ENCODE results near the gene SLC50A1. TPM values are rescaled to one million over a fixed set of nuclear protein-coding genes. Genes with fewer than 3 reads are reported as not detected.
A peak's percentile ranks its signal among the peaks of the same experiment; 100 is the strongest.

Gene SLC50A1
- total RNA-seq, 2 donors from 2014 or later = 25.1 to 29.8 TPM

DNA sequence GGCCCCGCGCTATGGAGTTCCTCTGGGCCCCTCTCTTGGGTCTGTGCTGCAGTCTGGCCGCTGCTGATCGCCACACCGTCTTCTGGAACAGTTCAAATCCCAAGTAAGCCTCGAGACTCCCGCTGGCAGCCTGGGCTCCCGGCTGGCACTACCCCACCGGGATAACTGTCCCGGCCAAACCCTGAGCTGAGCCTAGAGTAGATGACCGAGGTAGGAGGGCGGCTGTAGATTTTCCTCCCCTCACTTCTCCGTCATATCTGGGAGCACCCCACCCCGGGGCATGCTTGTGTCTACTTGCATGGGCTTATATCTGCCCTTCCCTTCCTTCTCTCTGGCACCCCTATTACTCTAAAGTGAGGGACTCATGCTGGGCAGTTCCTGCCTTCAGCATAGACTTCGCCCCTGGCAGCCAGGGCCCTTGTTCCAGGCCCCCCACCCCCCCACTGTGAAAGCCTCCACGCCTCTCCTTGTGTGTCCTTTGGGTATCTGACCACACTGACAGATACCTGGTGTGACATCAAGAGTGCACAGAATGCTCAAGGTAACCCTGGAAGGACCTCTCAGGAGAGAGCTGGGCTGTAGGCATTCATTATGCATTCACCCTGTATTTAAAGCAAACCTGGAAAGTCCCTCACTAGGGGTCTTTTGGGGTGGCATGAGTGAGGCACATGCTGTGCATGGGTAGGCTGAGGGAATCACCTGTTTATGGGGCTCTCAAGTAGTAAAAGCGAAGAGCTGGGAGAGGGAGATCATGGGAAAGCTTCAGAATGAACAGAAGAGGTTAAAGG lies 7.5 kb upstream of the SLC50A1 start:
- Histone ChIP-seq H3K9ac (ENCODE audit: extremely low read depth, low read length, poor library complexity, severe bottlenecking) (no peak overlapping the region), H3K27me3 (ENCODE audit: control insufficient read depth, insufficient read depth, low read length, poor library complexity, severe bottlenecking) (peaks cover 65% of the 10 kb centered on the region), H3K36me3 (ENCODE audit: control insufficient read depth, insufficient read depth, low read length) (no peaks in the 10 kb centered on the region), H3K4me3 (ENCODE audit: low read length) (peak overlapping the region; percentile 78), H3K27ac (ENCODE audit: low read depth, low read length) (no peak overlapping the region), H3K9me3 (ENCODE audit: control insufficient read depth, low read length) (no peaks in the 10 kb centered on the region), H3K4me1 (ENCODE audit: control insufficient read depth, insufficient read depth, low read length) (peaks cover 17% of the 10 kb centered on the region)
- Mint-ChIP-seq H3K9me3 (no peaks in the 10 kb centered on the region), H3K27ac (no peak overlapping the region), H3K36me3 (ENCODE audit: low read depth) (peaks cover 6% of the 10 kb centered on the region), H3K4me3 (peak overlapping the region; percentile 50), H3K4me1 (peaks cover 36% of the 10 kb centered on the region), H3K27me3 (ENCODE audit: insufficient read depth) (peaks cover 84% of the 10 kb centered on the region)
- TF ChIP-seq, protein P1, sequence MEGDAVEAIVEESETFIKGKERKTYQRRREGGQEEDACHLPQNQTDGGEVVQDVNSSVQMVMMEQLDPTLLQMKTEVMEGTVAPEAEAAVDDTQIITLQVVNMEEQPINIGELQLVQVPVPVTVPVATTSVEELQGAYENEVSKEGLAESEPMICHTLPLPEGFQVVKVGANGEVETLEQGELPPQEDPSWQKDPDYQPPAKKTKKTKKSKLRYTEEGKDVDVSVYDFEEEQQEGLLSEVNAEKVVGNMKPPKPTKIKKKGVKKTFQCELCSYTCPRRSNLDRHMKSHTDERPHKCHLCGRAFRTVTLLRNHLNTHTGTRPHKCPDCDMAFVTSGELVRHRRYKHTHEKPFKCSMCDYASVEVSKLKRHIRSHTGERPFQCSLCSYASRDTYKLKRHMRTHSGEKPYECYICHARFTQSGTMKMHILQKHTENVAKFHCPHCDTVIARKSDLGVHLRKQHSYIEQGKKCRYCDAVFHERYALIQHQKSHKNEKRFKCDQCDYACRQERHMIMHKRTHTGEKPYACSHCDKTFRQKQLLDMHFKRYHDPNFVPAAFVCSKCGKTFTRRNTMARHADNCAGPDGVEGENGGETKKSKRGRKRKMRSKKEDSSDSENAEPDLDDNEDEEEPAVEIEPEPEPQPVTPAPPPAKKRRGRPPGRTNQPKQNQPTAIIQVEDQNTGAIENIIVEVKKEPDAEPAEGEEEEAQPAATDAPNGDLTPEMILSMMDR (conservative IDR thresholded peaks at IDR 0.05) = no peak
- DNase-seq = peak; percentile 81
- 6 to 10% methylated on average over 12 to 17 of the region's 17 CpGs for WGBS, 2 experiments (ENCODE audit: insufficient coverage in 1 of 2, insufficient read length in 1 of 2)

- H3K9ac ChIP-seq (ENCODE audit: extremely low read depth, low read length, poor library complexity, severe bottlenecking) = no peak overlapping the region
- peak overlapping the region; percentile 89 for H3K27ac Mint-ChIP-seq
- H3K27ac ChIP-seq (ENCODE audit: low read depth, low read length) = no peak overlapping the region
- H3K4me1 ChIP-seq (ENCODE audit: control insufficient read depth, insufficient read depth, low read length) = peaks cover 17% of the 10 kb centered on the region
- 24 to 50% methylated on average over 3 to 13 of the region's 14 CpGs for WGBS, 2 experiments (ENCODE audit: insufficient coverage in 1 of 2, insufficient read length in 1 of 2)
- no peak overlapping the region for H3K4me3 ChIP-seq (ENCODE audit: low read length)
- peaks cover 7% of the 10 kb centered on the region for H3K36me3 Mint-ChIP-seq (ENCODE audit: low read depth)
- no peaks in the 10 kb centered on the region for H3K36me3 ChIP-seq (ENCODE audit: control insufficient read depth, insufficient read depth, low read length)
- peaks cover 36% of the 10 kb centered on the region for H3K4me1 Mint-ChIP-seq
- no peaks in the 10 kb centered on the region for H3K9me3 Mint-ChIP-seq
- DNase-seq = peak; percentile 68
- peaks cover 58% of the 10 kb centered on the region for H3K27me3 ChIP-seq (ENCODE audit: control insufficient read depth, insufficient read depth, low read length, poor library complexity, severe bottlenecking)
- peaks cover 78% of the 10 kb centered on the region for H3K27me3 Mint-ChIP-seq (ENCODE audit: insufficient read depth)
- H3K9me3 ChIP-seq (ENCODE audit: control insufficient read depth, low read length) = no peaks in the 10 kb centered on the region
- TF ChIP-seq, protein P1 (conservative IDR thresholded peaks at IDR 0.05) = no peak
- H3K4me3 Mint-ChIP-seq = peak overlapping the region; percentile 50
Measured at GRCh38 chr1:155128755-155129473, 6.7 kb upstream of the SLC50A1 start.

GRCh38 chr1:155130272-155131006 lies 5.2 kb upstream of the SLC50A1 start:
- no peaks in the 10 kb centered on the region for H3K9me3 Mint-ChIP-seq
- WGBS, 2 experiments (ENCODE audit: insufficient coverage in 1 of 2, insufficient read length in 1 of 2) = 45 to 64% methylated on average over 3 to 6 of the region's 6 CpGs
- H3K4me1 Mint-ChIP-seq = peaks cover 41% of the 10 kb centered on the region
- Histone ChIP-seq H3K4me1 (ENCODE audit: control insufficient read depth, insufficient read depth, low read length) (peaks cover 17% of the 10 kb centered on the region), H3K4me3 (ENCODE audit: low read length) (no peak overlapping the region), H3K27ac (ENCODE audit: low read depth, low read length) (no peak overlapping the region), H3K36me3 (ENCODE audit: control insufficient read depth, insufficient read depth, low read length) (no peaks in the 10 kb centered on the region), H3K9me3 (ENCODE audit: control insufficient read depth, low read length) (no peaks in the 10 kb centered on the region), H3K9ac (ENCODE audit: extremely low read depth, low read length, poor library complexity, severe bottlenecking) (no peak overlapping the region), H3K27me3 (ENCODE audit: control insufficient read depth, insufficient read depth, low read length, poor library complexity, severe bottlenecking) (peaks cover 43% of the 10 kb centered on the region)
- peaks cover 7% of the 10 kb centered on the region for H3K36me3 Mint-ChIP-seq (ENCODE audit: low read depth)
- H3K4me3 Mint-ChIP-seq = peak overlapping the region; percentile 50
- DNase-seq = no peak
- H3K27me3 Mint-ChIP-seq (ENCODE audit: insufficient read depth) = peaks cover 65% of the 10 kb centered on the region
- TF ChIP-seq, protein P1 (conservative IDR thresholded peaks at IDR 0.05) = no peak
- peak overlapping the region; percentile 89 for H3K27ac Mint-ChIP-seq
